ENCODE measurements around the gene EGFL6.

DNA sequence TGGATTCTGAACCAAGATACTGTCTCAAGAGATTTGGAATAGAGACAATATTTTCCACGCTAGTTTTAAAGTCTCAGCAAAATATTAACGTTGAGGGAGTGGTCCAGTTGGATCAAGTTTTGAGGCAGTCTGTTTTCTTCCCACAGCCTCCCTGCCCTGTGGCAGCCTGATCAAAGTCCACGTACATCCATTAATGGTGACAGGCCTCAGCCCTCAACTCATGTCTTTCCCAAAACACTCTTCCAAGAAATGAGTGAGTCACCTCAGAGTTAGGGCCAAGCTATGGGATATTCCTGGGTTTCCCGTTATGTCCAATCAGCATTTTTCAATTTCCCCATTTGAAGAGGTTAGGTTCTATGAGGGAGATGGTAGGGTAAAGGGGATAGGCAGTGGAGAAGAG lies 28.5 kb downstream of the EGFL6 start:
- TF ChIP-seq EZH2 (IDR thresholded peaks at IDR 0.05; ENCODE audit: insufficient read depth, poor library complexity, severe bottlenecking) (no peak), EZH2phosphoT487 (IDR thresholded peaks at IDR 0.05; ENCODE audit: insufficient read depth, low read depth) (no peak)

Measured in GM23248 (cell line).